Natural killer cell treated with Interleukin-12 subunit alpha and Interleukin-12 subunit beta and Interleukin-15 and Interleukin-18, amount 100 ng/mL, for 72 hours (primary cell): Measurements from ENCODE around the gene HCN1. TPM values are rescaled to one million over a fixed set of nuclear protein-coding genes. Genes with fewer than 3 reads are reported as not detected.
"Not testable (repeated sequence)": the region's sequence is repeated elsewhere in the genome, so short reads cannot be mapped to it uniquely, and the experiment has no call there.

Experiments
- ATAC-seq, 2 donors: fragments of 150-1000 bp; cut with Tn5 transposase in 1 of 2; sonication (Bioruptor Pico), chemical (Tn5 transposase) in 1 of 2; 2 replicates each; pipeline ENCODE4 v1.10.0; 2021
- DNase-seq: peaks from one replicate; pipeline ENCODE4 v3.0.0; 2022; ENCODE audit warnings: low spot score
- H3K27ac Mint-ChIP-seq, 2 donors: 1 replicate in 1 of 2; 2 replicates in 1 of 2; pipeline ENCODE4 v1.8.0; 2022; ENCODE audit warnings: mixed read lengths in 2 of 2, mild to moderate bottlenecking in 1 of 2, moderate library complexity in 1 of 2
- H3K27me3 Mint-ChIP-seq, 2 donors: 1 replicate in 1 of 2; 2 replicates in 1 of 2; pipeline ENCODE4 v1.8.0; 2022; ENCODE audit warnings: mixed read lengths in 2 of 2
- H3K36me3 Mint-ChIP-seq: one replicate; pipeline ENCODE4 v1.8.0; 2022; ENCODE audit warnings: mixed read lengths
- H3K4me1 Mint-ChIP-seq, 2 donors: 1 replicate in 1 of 2; 2 replicates in 1 of 2; pipeline ENCODE4 v1.8.0; 2022; ENCODE audit warnings: low read depth in 2 of 2, mixed read lengths in 2 of 2, mild to moderate bottlenecking in 1 of 2
- H3K4me3 Mint-ChIP-seq: one replicate; pipeline ENCODE4 v1.8.0; 2022; ENCODE audit warnings: mixed read lengths
- H3K9me3 Mint-ChIP-seq: 2 replicates; pipeline ENCODE4 v1.8.0; 2022; ENCODE audit warnings: mixed read lengths
- total RNA-seq, 2 donors: library from RNA; stranded (reverse); gene quantifications; one replicate each; pipeline ENCODE4 v1.2.3, GENCODE V29; 2022

The HCN1 gene
- total RNA-seq, 2 donors from 2014 or later, result not detected

DNA sequence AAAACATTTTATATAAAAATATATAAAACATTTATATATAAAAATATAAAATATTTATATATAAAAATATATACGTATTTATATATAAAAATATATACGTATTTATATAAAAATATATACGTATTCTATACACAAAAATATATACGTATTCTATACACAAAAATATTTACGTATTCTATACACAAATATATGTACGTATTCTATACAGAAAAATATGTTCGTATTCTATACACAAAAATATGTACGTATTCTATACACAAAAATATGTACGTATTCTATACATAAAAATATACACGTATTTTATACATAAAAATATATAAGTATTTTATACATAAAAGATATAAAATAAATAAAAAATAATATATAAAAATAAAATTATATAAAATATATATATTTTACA, 323.6 kb downstream of the HCN1 start:
- Mint-ChIP-seq H3K27me3 (no peaks in the 10 kb centered on the region), H3K36me3 (peaks cover 4% of the 10 kb centered on the region), H3K4me3 (no peak overlapping the region), H3K27ac (no peak overlapping the region), H3K9me3 (peaks cover 7% of the 10 kb centered on the region), H3K4me1 (no peaks in the 10 kb centered on the region)
- ATAC-seq (no peak), DNase-seq (no peak)

GRCh38 chr5:45371423-45371822, 324.8 kb downstream of the HCN1 start:
- not testable (repeated sequence) for ATAC-seq, DNase-seq, H3K4me1 Mint-ChIP-seq, H3K27ac Mint-ChIP-seq, H3K4me3 Mint-ChIP-seq, H3K27me3 Mint-ChIP-seq, H3K36me3 Mint-ChIP-seq
- H3K9me3 Mint-ChIP-seq, result peaks cover 10% of the 10 kb centered on the region

DNA sequence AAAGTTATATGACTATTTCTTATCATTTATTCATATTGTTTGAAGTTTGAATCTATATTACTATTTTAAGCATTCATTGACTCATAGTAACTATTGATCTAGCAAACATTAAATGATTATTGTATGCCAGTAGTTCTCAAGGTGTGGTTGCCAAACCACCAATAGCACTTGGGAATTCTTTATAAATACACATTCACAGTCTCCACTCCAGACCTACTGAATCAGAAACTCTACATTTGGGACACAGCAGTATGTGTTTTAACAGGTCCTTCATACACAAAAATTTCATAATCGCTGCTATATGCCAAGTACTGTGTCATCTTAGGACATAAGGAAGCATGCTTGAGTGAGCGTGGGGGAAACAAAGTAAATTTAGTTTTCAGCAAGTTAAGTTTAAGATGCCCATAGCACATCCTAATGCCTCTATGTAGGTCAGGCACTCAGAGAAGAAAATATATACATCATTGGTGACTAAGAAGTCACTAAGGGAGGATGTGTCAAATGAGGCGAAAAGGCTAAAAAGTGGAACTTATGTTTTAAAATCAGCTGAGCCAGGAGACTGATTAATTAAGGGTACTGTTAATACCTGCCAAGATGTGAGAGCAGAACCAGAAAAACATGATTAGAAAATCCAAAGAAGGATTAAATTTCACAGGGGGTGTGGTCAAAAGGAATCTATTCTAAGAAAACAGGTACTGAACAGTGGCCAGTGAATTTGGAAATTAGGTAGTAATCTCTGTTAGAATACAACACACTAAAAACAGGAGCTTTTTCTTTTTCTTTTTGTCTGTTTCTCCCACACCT, 340.8 kb downstream of the HCN1 start:
- Mint-ChIP-seq H3K36me3 (peaks cover 4% of the 10 kb centered on the region), H3K4me1 (no peaks in the 10 kb centered on the region), H3K27ac (no peak overlapping the region), H3K27me3 (no peaks in the 10 kb centered on the region), H3K9me3 (peaks cover 30% of the 10 kb centered on the region), H3K4me3 (no peak overlapping the region)
- DNase-seq (no peak), ATAC-seq (no peak)

GRCh38 chr5:45336464-45336863, 359.7 kb downstream of the HCN1 start:
- H3K27ac Mint-ChIP-seq, result no peak overlapping the region
- H3K27me3 Mint-ChIP-seq, result no peaks in the 10 kb centered on the region
- H3K9me3 Mint-ChIP-seq, result peaks cover 28% of the 10 kb centered on the region
- no peaks in the 10 kb centered on the region for H3K4me1 Mint-ChIP-seq
- no peak for ATAC-seq
- H3K4me3 Mint-ChIP-seq, result no peak overlapping the region
- peaks cover 16% of the 10 kb centered on the region for H3K36me3 Mint-ChIP-seq
- no peak for DNase-seq

DNA sequence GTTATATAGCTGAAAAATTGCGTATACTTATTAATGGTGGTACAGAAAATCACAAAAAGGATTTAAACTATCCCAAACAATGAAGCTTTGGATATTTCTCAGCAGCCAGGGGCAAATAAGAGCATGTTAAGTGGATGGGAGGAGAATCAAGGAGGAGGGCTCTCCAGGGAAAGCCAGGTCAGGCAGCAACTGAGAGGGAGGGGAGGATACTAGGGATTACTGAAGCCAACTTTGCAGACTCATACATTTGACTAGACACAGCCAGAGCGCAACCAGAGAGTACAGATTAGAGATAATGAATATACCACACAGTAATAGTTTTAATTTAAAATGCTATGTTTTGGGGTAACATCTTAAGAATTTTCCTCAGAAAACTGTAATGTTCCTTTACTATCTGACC, 360.2 kb downstream of the HCN1 start:
- Mint-ChIP-seq H3K27me3 (no peaks in the 10 kb centered on the region), H3K4me3 (no peak overlapping the region), H3K36me3 (peaks cover 12% of the 10 kb centered on the region), H3K27ac (no peak overlapping the region), H3K4me1 (no peaks in the 10 kb centered on the region), H3K9me3 (peaks cover 24% of the 10 kb centered on the region)
- no peak for DNase-seq
- ATAC-seq, result no peak

DNA sequence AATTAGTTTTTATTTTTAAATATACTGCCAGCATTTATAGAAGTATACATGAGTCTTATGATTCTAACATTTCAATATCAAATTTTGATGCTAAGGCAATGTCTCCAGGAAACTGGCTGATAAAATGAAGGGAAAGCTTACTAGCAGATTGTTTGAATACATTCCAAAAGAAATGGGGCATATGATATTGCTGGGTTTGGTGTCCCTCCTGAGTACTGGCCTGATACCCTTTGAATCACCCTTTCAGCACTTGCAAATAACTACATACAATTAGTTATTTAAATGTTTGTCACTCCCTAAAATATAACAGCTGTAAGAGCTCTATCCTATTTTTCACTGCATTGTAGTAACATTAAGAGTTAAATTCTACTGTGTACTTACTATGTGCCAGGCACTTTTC, 360.8 kb downstream of the HCN1 start:
- Mint-ChIP-seq H3K27ac (no peak overlapping the region), H3K27me3 (no peaks in the 10 kb centered on the region)

DNA sequence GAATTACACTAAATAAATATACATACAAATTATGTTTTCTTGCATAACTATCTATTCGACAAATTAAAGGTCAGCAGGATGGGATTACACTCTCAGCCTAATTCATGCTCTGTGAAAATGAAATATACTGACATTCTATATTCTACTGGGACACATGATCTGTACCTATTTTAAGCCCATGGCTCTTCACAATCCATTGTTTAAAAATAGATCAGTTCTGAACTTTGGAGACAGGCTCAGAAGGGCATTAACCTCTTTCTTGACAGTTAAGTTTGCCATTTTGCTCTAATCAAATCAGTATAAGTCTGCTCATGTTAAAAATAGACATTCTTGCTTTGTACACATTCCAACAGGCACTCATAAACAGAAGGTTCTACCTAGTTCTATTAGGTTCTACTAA, 361.2 kb downstream of the HCN1 start:
- H3K27ac Mint-ChIP-seq, result no peak overlapping the region
- H3K4me1 Mint-ChIP-seq, result no peaks in the 10 kb centered on the region
- DNase-seq (no peak), ATAC-seq (no peak)
- H3K27me3 Mint-ChIP-seq, result no peaks in the 10 kb centered on the region
- peaks cover 11% of the 10 kb centered on the region for H3K36me3 Mint-ChIP-seq
- no peak overlapping the region for H3K4me3 Mint-ChIP-seq
- H3K9me3 Mint-ChIP-seq, result peaks cover 19% of the 10 kb centered on the region

More for the DNA sequence above, 360.8 kb downstream of the HCN1 start:
- Mint-ChIP-seq H3K9me3 (peaks cover 21% of the 10 kb centered on the region), H3K4me3 (no peak overlapping the region), H3K4me1 (no peaks in the 10 kb centered on the region), H3K36me3 (peaks cover 11% of the 10 kb centered on the region)
- no peak for DNase-seq
- ATAC-seq, result no peak

DNA sequence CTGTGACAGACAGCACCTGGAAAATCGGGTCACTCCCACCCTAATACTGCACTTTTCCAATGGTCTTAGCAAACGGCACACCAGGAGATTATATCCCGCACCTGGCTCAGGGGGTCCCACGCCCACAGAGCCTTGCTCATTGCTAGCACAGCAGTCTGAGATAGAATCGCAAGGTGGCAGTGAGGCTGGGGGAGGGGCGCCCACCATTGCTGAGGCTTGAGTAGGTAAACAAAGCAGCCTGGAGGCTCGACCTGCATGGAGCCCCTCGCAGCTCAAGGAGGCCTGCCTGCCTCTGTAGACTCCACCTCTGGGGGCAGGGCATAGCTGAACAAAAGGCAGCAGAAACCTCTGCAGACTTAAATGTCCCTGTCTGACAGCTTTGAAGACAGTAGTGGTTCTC, 383.6 kb downstream of the HCN1 start:
- DNase-seq, H3K4me1 Mint-ChIP-seq, H3K27me3 Mint-ChIP-seq, ATAC-seq, H3K4me3 Mint-ChIP-seq, H3K36me3 Mint-ChIP-seq, H3K27ac Mint-ChIP-seq: not testable (repeated sequence)
- peaks cover 31% of the 10 kb centered on the region for H3K9me3 Mint-ChIP-seq

GRCh38 chr5:45295231-45295630, 400.9 kb downstream of the HCN1 start:
- Mint-ChIP-seq H3K27ac (no peak overlapping the region), H3K27me3 (no peaks in the 10 kb centered on the region), H3K36me3 (no peaks in the 10 kb centered on the region), H3K4me1 (no peaks in the 10 kb centered on the region), H3K4me3 (no peak overlapping the region), H3K9me3 (peaks cover 4% of the 10 kb centered on the region)
- DNase-seq (no peak), ATAC-seq (no peak)

- H3K4me1 Mint-ChIP-seq, result no peaks in the 10 kb centered on the region
- H3K36me3 Mint-ChIP-seq, result no peaks in the 10 kb centered on the region
- no peak for ATAC-seq
These were observed 407.4 kb downstream of the HCN1 start for GRCh38 chr5:45288746-45289145.

DNA sequence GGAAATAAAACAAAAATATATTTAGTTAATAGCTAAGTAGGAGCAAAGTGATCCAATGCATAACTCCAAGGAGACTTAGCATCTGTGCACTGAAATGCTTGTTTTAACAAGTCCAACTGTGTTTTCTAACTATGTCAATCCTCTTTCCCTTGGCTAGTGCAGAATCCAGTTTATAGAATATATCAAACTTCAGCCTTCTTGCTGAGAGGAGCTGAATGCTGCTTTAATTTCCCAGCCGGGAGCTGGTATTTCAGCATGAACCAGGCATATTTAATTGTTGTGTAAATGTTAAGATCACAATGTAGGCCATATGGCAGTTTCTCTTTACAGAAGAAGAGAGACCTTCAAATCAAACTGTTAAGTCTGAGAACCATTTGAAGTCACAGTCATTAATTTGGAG, 411.7 kb downstream of the HCN1 start:
- Mint-ChIP-seq H3K4me1 (no peaks in the 10 kb centered on the region), H3K36me3 (no peaks in the 10 kb centered on the region), H3K27me3 (no peaks in the 10 kb centered on the region), H3K4me3 (no peak overlapping the region), H3K27ac (no peak overlapping the region), H3K9me3 (peaks cover 29% of the 10 kb centered on the region)
- no peak for ATAC-seq
- no peak for DNase-seq

More at GRCh38 chr5:45288746-45289145, 407.4 kb downstream of the HCN1 start:
- H3K27ac Mint-ChIP-seq, result no peak overlapping the region
- H3K4me3 Mint-ChIP-seq, result no peak overlapping the region
- H3K9me3 Mint-ChIP-seq, result peaks cover 23% of the 10 kb centered on the region
- H3K27me3 Mint-ChIP-seq, result no peaks in the 10 kb centered on the region
- DNase-seq, result no peak

GRCh38 chr5:45281081-45281480, 415.1 kb downstream of the HCN1 start:
- Mint-ChIP-seq H3K27me3 (no peaks in the 10 kb centered on the region), H3K27ac (no peak overlapping the region), H3K36me3 (no peaks in the 10 kb centered on the region), H3K4me3 (no peak overlapping the region), H3K4me1 (no peaks in the 10 kb centered on the region), H3K9me3 (peaks cover 25% of the 10 kb centered on the region)
- DNase-seq, result no peak
- no peak for ATAC-seq

DNA sequence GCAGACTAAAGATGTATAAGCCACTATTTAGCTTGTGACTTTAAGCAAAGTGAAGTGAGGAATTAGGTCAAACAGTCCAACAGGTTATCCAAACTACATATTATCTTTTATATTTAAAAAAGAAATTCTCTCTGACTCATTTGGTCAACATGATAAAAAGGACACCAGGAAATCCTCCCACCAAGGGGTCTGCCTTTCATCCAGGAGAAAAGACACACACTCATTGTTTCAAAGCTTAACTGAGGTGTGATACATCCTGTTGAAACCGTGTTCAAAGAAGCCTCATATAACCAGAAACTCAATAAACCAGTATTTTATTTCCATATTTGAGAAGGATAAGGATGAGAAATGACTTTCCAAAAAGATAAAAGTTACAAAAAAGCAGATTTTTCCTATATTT, 417.1 kb downstream of the HCN1 start:
- Mint-ChIP-seq H3K27me3 (no peaks in the 10 kb centered on the region), H3K4me1 (no peaks in the 10 kb centered on the region), H3K4me3 (no peak overlapping the region), H3K9me3 (peaks cover 26% of the 10 kb centered on the region), H3K27ac (no peak overlapping the region), H3K36me3 (no peaks in the 10 kb centered on the region)
- DNase-seq (no peak), ATAC-seq (no peak)

- H3K27me3 Mint-ChIP-seq, result no peaks in the 10 kb centered on the region
- peaks cover 17% of the 10 kb centered on the region for H3K9me3 Mint-ChIP-seq
- H3K27ac Mint-ChIP-seq, result no peak overlapping the region
- H3K36me3 Mint-ChIP-seq, result no peaks in the 10 kb centered on the region
- no peak for ATAC-seq
- H3K4me1 Mint-ChIP-seq, result no peaks in the 10 kb centered on the region
- DNase-seq, result no peak
- H3K4me3 Mint-ChIP-seq, result no peak overlapping the region
These were observed 418.3 kb downstream of the HCN1 start for GRCh38 chr5:45277860-45278259.

DNA sequence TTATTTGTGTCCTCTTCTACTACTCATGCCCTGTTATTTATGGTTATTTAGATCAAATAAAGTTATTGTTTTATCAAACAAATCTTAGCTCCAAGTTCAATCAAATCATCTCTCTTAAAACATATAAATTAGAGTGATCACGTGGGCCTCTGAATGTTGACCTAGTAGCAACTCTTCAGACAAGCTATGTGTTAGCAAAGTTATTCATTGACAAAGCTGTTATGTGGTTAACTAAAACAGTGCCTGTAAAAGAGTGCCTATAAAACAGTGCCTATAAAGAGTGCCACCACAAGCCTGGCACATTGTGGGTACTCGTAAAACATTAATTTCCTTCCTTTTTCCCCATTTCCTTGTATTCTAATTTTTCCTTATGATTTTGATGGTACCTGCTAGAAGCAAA, 421.9 kb downstream of the HCN1 start:
- H3K36me3 Mint-ChIP-seq, result no peaks in the 10 kb centered on the region
- DNase-seq (no peak), ATAC-seq (no peak)
- H3K4me3 Mint-ChIP-seq, result no peak overlapping the region
- H3K27ac Mint-ChIP-seq, result no peak overlapping the region
- H3K9me3 Mint-ChIP-seq, result peaks cover 18% of the 10 kb centered on the region
- H3K4me1 Mint-ChIP-seq, result no peaks in the 10 kb centered on the region
- no peaks in the 10 kb centered on the region for H3K27me3 Mint-ChIP-seq
